HUES64 (cell line): ENCODE results near the gene UQCR11.

ENCODE experiments used
- H3K27ac ChIP-seq: 2 replicates; pipeline ENCODE4 v1.7.0; 2013; ENCODE audit warnings: low read depth, low read length, inconsistent platforms
- H3K27me3 ChIP-seq: 2 replicates; pipeline ENCODE4 v1.6.1; 2013; ENCODE audit warnings: mild to moderate bottlenecking, low read length; ENCODE audit not compliant: insufficient read depth
- H3K36me3 ChIP-seq: 2 replicates; pipeline ENCODE4 v1.6.1; 2013; ENCODE audit warnings: mild to moderate bottlenecking, low read length; ENCODE audit not compliant: insufficient read depth
- H3K4me1 ChIP-seq: 2 replicates; pipeline ENCODE4 v1.6.1; 2013; ENCODE audit warnings: mild to moderate bottlenecking, low read length, moderate library complexity; ENCODE audit not compliant: insufficient read depth
- H3K4me3 ChIP-seq: 2 replicates; pipeline ENCODE4 v1.5.1; 2013; ENCODE audit warnings: mild to moderate bottlenecking, low read length, moderate library complexity
- H3K9ac ChIP-seq: 2 replicates; pipeline ENCODE4 v1.6.1; 2013; ENCODE audit warnings: mild to moderate bottlenecking, low read depth, low read length
- H3K9me3 ChIP-seq: 2 replicates; pipeline ENCODE4 v1.6.1; 2013; ENCODE audit warnings: low read depth, low read length; ENCODE audit not compliant: insufficient read depth
- WGBS: fragments of 150-250, 120-280 bp; methylation state at CpG from one replicate; pipeline ENCODE4 v1.1.7; 2013; ENCODE audit warnings: missing lambda C conversion rate; 5-methylcytosine and 5-hydroxymethylcytosine counted together

The UQCR11 gene

GRCh38 chr19:1621021-1621420, 15.8 kb upstream of the UQCR11 start:
- Histone ChIP-seq H3K4me3 (no peak overlapping the region), H3K27ac (no peak overlapping the region), H3K9me3 (no peaks in the 10 kb centered on the region), H3K9ac (no peak overlapping the region), H3K27me3 (no peaks in the 10 kb centered on the region), H3K4me1 (no peaks in the 10 kb centered on the region), H3K36me3 (peaks cover 87% of the 10 kb centered on the region)
- WGBS: 94% methylated on average over 19 of the region's 19 CpGs

- Histone ChIP-seq H3K27me3 (no peaks in the 10 kb centered on the region), H3K36me3 (peaks cover 87% of the 10 kb centered on the region), H3K9ac (no peak overlapping the region), H3K27ac (no peak overlapping the region), H3K9me3 (no peaks in the 10 kb centered on the region), H3K4me1 (no peaks in the 10 kb centered on the region), H3K4me3 (no peak overlapping the region)
- WGBS: 87% methylated on average over 11 of the region's 11 CpGs
These were observed 15.2 kb upstream of the UQCR11 start for GRCh38 chr19:1620502-1620901.

DNA sequence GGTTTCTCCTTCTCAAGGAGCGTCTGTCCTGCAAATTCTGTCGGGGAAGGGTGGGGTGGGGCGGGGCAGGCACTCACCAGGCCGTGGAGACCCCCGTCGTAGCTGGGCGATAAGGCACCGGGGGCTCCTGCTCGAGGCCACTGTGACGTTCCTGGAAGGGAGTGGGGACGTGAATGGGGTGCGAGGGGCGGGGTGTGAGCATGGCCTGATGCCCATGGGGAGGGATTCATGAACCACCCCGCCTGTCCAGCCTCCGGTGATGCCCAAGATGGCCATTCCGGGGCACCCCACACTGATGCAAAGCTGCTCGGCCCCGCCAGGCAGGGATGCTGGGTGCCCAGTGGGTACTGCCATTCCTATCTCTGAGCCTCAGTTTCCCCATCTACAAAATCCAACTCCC, 14.4 kb upstream of the UQCR11 start:
- Histone ChIP-seq H3K9me3 (no peaks in the 10 kb centered on the region), H3K36me3 (peaks cover 87% of the 10 kb centered on the region), H3K4me3 (no peak overlapping the region), H3K27me3 (no peaks in the 10 kb centered on the region), H3K27ac (no peak overlapping the region), H3K9ac (no peak overlapping the region), H3K4me1 (no peaks in the 10 kb centered on the region)
- WGBS: 95% methylated on average over 18 of the region's 18 CpGs

DNA sequence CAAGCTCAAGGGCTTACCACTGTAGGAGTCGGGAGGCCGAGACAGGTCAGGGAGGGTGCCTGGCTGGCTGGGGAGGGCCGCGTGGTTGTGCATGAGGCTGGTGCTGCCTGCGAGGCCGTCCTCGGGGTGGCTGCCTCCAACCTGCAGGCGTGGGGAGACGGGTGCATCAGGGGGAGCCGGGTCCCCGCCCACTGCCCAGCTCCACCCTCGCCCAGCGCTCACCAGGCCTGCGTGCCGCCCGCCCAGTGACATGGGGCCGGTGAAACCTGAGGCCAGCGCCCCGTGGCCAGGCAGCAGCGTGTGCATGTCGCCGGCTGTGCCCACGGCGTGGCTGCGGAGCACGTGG, 13.8 kb upstream of the UQCR11 start:
- Histone ChIP-seq H3K27me3 (no peaks in the 10 kb centered on the region), H3K36me3 (peaks cover 88% of the 10 kb centered on the region), H3K9ac (no peak overlapping the region), H3K9me3 (no peaks in the 10 kb centered on the region), H3K4me1 (no peaks in the 10 kb centered on the region), H3K27ac (no peak overlapping the region), H3K4me3 (no peak overlapping the region)
- WGBS: 97% methylated on average over 26 of the region's 26 CpGs

DNA sequence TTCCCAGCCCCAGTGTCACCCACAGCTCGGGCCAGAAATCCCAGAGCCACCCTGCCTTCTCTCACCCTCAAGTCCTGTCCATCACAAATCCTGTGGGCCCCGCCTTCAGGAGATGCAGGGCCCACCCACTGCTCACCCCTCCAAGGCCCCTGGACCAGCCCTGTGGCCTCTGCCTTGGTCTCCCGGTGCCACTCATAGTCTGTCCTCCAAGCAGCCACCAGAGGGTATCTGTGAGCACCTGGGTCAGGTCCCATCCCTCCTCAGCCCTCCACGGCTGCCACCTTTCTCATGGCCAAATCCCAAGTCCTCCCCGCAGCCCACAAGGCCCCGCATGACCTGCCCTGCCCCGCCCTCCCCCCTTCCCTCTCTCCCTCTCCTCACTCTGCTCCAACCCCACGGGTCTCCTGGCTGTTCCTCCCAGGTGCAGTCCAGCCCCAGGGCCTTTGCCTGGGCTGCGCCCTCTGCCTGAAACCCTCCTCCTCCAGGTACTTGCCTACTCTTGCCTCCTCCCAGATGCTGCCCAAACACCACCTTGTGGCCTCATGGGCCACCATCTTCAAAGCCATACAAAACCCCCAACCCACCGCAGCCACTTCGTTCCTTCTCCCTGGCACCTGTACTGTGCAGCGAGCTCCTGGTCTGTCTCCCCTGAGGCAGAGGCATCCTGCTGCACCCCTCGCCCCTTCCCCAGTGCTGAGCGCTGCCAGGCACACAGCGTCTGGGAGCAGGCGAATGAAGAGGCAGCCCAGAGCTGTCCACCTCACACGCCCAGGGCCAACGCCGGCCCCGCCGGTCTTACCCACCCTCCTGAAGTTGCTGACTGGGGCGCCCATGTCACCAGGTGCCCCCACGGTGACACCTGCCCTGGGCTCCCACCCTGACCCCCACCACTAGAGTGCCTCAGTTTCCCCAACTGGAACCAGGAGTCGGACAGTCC, 13.2 kb upstream of the UQCR11 start:
- H3K27ac ChIP-seq: no peak overlapping the region
- peaks cover 88% of the 10 kb centered on the region for H3K36me3 ChIP-seq
- no peaks in the 10 kb centered on the region for H3K9me3 ChIP-seq
- no peak overlapping the region for H3K9ac ChIP-seq
- no peaks in the 10 kb centered on the region for H3K4me1 ChIP-seq
- WGBS: 86% methylated on average over 24 of the region's 24 CpGs
- no peaks in the 10 kb centered on the region for H3K27me3 ChIP-seq
- no peak overlapping the region for H3K4me3 ChIP-seq

GRCh38 chr19:1616875-1617274, 11.6 kb upstream of the UQCR11 start:
- no peak overlapping the region for H3K9ac ChIP-seq
- H3K9me3 ChIP-seq: no peaks in the 10 kb centered on the region
- peaks cover 90% of the 10 kb centered on the region for H3K36me3 ChIP-seq
- no peak overlapping the region for H3K4me3 ChIP-seq
- no peaks in the 10 kb centered on the region for H3K27me3 ChIP-seq
- WGBS: 75% methylated on average over 4 of the region's 4 CpGs
- H3K27ac ChIP-seq: no peak overlapping the region
- no peaks in the 10 kb centered on the region for H3K4me1 ChIP-seq

DNA sequence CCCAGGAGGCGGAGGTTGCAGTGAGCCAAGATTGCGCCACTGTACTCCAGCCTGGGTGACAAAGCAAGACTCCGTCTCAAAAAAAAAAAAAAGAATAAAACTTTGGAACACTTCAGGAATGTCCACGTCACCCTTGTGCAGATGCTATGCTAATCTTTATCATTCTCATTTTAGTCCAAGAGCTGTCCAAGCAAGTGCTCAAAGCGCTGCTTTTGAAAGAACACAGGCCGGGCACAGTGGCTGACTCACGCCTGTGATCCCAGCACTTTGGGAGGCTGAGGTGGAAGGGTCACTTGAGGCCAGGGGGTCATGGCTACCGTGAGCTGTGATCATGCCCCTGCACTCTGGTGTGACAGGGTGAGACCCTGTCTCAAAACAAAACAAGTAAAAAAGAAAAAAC, 11.1 kb upstream of the UQCR11 start:
- Histone ChIP-seq H3K27ac (no peak overlapping the region), H3K4me3 (no peak overlapping the region), H3K4me1 (no peaks in the 10 kb centered on the region), H3K36me3 (peaks cover 91% of the 10 kb centered on the region), H3K9me3 (no peaks in the 10 kb centered on the region), H3K9ac (no peak overlapping the region), H3K27me3 (no peaks in the 10 kb centered on the region)
- 95% methylated on average over 8 of the region's 8 CpGs for WGBS

DNA sequence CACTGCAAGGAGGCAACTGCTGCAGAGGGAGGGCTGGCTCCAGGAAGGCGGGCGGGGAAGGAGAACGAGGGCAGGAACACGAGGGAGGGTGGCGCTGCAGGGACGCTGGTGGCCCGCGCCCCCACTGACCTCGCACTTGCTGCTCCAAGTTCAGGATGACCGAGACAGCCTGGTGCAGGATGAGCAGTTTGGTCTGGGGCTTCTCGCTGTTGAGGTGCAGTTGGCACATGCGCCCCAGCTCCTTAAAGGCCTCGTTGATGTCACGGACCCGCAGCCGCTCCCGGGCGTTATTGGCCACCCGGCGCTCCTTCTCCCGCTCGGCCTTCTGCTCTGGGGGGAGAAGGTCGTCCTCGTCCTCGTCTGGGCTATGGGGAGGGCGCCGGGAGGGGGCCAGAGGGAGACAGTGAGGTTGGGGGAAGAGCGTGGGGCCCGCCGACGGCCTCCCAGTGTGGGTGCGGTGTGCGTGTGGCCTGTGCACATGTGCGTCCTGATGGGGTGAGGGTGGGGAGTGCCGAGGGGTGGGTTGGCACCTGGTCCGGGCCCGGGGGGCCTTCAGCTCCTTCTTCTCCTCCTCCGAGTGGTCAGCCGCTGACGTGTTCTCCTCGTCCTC, 10.0 kb upstream of the UQCR11 start:
- H3K27me3 ChIP-seq: no peaks in the 10 kb centered on the region
- H3K4me3 ChIP-seq: no peak overlapping the region
- WGBS: 93% methylated on average over 41 of the region's 41 CpGs
- peaks cover 94% of the 10 kb centered on the region for H3K36me3 ChIP-seq
- no peak overlapping the region for H3K27ac ChIP-seq
- H3K9ac ChIP-seq: no peak overlapping the region
- H3K4me1 ChIP-seq: no peaks in the 10 kb centered on the region
- H3K9me3 ChIP-seq: no peaks in the 10 kb centered on the region

- no peaks in the 10 kb centered on the region for H3K4me1 ChIP-seq
- H3K36me3 ChIP-seq: peaks cover 93% of the 10 kb centered on the region
- no peaks in the 10 kb centered on the region for H3K27me3 ChIP-seq
- H3K27ac ChIP-seq: no peak overlapping the region
- H3K4me3 ChIP-seq: no peak overlapping the region
- H3K9ac ChIP-seq: no peak overlapping the region
- WGBS: 96% methylated on average over 32 of the region's 32 CpGs
- no peaks in the 10 kb centered on the region for H3K9me3 ChIP-seq
These were observed 8.7 kb upstream of the UQCR11 start for GRCh38 chr19:1613808-1614570.

- WGBS: 91% methylated on average over 9 of the region's 9 CpGs
- Histone ChIP-seq H3K27ac (no peak overlapping the region), H3K9me3 (no peaks in the 10 kb centered on the region), H3K4me3 (no peak overlapping the region), H3K4me1 (no peaks in the 10 kb centered on the region), H3K36me3 (peaks cover 87% of the 10 kb centered on the region), H3K27me3 (no peaks in the 10 kb centered on the region), H3K9ac (no peak overlapping the region)
These were observed 7.9 kb upstream of the UQCR11 start for GRCh38 chr19:1613146-1613545.
